ENCODE results near the gene ATP8B3.

The ATP8B3 gene

DNA sequence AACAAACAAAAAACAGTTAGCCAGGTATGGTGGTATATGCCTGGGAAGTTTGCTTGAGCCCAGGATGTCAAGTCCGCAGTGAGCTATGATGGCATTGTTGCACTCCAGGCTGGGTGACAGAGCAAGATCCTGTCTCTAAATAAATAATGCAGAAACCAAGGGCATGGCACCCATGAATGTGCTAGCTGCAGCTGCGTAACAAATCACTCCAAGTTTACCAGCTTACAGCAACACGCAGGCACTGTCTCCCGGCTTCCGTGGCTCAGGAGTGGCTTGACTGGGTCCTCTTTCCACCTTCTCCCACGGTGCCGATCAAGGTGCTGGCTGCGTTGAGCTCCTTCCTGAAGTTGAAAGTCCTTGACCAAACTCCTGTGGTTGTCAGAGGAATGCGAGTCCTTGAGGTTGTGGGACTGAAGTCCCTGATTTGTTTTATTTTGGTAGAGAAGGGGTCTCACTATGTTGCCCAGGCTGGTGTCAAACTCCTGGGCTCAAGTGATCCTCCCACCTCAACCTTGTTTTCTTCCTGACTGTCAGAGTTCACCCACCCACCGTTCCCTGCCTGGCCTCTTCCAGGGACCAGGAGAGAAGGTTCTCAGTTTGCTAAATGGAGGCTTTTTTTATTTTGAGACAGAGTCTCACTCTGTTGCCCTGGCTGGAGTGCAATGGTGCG lies 72.0 kb downstream of the ATP8B3 start:
- no peak overlapping the region for H3K27ac ChIP-seq
- H3K4me3 ChIP-seq: no peak overlapping the region
- no peak for DNase-seq (ENCODE audit: low spot score)
- TF ChIP-seq, protein P1, sequence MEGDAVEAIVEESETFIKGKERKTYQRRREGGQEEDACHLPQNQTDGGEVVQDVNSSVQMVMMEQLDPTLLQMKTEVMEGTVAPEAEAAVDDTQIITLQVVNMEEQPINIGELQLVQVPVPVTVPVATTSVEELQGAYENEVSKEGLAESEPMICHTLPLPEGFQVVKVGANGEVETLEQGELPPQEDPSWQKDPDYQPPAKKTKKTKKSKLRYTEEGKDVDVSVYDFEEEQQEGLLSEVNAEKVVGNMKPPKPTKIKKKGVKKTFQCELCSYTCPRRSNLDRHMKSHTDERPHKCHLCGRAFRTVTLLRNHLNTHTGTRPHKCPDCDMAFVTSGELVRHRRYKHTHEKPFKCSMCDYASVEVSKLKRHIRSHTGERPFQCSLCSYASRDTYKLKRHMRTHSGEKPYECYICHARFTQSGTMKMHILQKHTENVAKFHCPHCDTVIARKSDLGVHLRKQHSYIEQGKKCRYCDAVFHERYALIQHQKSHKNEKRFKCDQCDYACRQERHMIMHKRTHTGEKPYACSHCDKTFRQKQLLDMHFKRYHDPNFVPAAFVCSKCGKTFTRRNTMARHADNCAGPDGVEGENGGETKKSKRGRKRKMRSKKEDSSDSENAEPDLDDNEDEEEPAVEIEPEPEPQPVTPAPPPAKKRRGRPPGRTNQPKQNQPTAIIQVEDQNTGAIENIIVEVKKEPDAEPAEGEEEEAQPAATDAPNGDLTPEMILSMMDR (IDR thresholded peaks at IDR 0.05): no peak

DNA sequence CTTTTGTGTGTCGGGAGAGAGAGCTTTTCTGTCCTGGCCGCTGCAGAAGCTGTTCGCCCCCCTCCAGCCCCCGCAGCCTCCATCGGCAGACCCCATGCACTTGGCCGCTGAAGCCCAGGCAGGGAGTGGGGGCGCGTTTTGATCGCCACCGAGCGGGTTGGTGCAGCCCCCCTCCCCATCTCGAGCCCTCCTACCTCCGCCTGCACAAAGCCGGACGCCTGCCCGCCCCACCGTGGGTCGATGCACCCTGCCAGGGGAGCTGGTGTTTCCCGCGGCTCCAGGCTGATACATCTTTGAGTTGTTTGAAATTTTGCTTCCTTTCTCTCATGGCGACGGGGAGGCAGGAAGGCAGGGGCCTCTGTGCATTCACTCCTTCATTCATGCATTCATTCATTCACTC lies 75.1 kb downstream of the ATP8B3 start:
- DNase-seq (ENCODE audit: low spot score): no peak
- TF ChIP-seq, protein P1 (IDR thresholded peaks at IDR 0.05): no peak
- Histone ChIP-seq H3K4me3 (no peak overlapping the region), H3K27ac (no peak overlapping the region)

DNA sequence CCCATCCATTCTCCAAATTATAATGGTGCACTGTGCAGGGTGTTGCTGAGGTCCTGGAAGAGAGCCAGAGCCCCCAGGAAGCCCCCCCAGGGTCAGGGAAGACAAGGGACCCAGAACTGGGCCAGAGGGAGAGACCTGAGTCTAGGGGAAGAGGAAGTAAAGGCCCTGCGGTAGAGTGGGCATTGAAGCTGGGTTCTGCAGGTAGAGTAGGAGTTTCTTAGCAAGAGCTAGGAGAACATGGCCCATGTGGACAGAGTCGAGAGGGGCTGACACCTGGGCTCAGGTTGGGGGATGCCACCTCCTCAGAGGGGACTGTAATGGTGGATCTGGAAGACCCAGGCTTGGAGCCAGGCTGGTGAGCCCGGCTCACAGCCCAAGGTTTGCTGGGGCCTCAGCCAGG lies 75.8 kb downstream of the ATP8B3 start:
- DNase-seq (ENCODE audit: low spot score): no peak
- TF ChIP-seq, protein P1 (IDR thresholded peaks at IDR 0.05): no peak
- Histone ChIP-seq H3K27ac (no peak overlapping the region), H3K4me3 (no peak overlapping the region)

DNA sequence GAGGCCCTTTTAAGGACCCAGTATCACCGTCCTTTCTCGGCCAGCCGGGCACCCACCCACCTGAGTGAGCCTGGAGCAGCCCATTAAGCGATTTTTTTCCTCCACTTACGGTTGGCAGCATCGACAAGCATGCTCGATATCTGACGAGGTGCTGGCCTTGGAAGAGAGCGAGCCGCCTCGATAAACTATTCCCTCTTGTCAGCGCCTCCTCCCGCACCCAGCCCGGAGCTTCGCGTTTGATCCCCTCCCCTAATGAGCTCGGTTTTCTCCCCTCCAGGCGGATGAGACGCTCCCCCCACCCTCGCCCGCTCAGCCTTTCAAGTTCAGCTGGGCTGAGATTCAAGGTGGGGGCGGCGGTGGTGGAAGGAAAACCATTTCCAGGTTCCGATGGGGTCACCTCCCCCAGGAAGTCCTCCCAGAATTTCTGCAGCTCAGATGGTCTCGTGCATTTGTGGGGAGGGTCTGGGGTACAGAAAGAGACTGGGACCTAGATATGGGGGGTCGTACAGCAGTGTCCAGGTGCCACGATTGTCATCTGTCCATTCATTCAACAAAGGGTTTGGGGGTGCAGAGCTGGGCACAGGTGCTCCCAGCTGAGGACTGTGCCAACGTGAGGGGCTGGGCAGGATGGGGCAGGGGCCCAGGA lies 77.6 kb downstream of the ATP8B3 start:
- no peak overlapping the region for H3K4me3 ChIP-seq
- TF ChIP-seq, protein P1 (IDR thresholded peaks at IDR 0.05): no peak
- H3K27ac ChIP-seq: no peak overlapping the region
- DNase-seq (ENCODE audit: low spot score): no peak
